Activated CD4-positive, alpha-beta T cell treated with anti-CD3 and anti-CD28 coated beads, Interleukin-2, Interleukin-6, amounts not matched to agents 100 ng/mL and 50 ng/mL, durations not matched to agents 16 hours and 8 hours (primary cell): ENCODE data around the gene AUTS2.
A peak's percentile ranks its signal among the peaks of the same experiment; 100 is the strongest.

Experiments used
- DNase-seq: peaks from one replicate; pipeline ENCODE4 v3.0.0-alpha.2; 2020

AUTS2 gene

GRCh38 chr7:70156057-70156456 is 557.8 kb downstream of the AUTS2 start:
- no peak for DNase-seq

- DNase-seq = no peak
These were observed 560.8 kb downstream of the AUTS2 start for GRCh38 chr7:70159121-70159520.

- DNase-seq = no peak
These were observed 567.3 kb downstream of the AUTS2 start for GRCh38 chr7:70165477-70166170.

- no peak for DNase-seq
These were observed 573.2 kb downstream of the AUTS2 start for GRCh38 chr7:70171369-70171920.

DNA sequence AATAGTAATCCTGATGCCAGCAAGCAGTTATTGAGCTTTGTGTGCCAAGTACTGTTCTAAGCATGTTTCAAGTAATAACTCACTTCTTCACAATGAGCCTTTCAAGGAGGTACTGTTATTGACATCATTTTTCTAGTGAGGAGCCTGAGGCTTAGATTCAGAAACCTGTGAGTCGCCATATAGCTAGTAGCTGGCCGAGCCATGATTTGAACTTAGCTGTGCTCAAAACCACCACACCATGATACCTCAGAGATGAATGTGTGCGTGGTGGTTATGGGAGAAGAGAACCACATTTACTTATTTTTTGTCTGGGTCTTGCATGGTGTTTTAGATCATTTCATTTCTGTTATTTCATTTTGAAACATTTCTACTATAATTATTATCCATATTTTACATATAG is 578.9 kb downstream of the AUTS2 start:
- DNase-seq = peak; percentile 32

GRCh38 chr7:70178211-70178610 is 579.9 kb downstream of the AUTS2 start:
- no peak for DNase-seq

- DNase-seq = peak; percentile 0
These were observed 580.5 kb downstream of the AUTS2 start for GRCh38 chr7:70178787-70179186.

GRCh38 chr7:70182521-70182920 is 584.2 kb downstream of the AUTS2 start:
- no peak for DNase-seq

- no peak for DNase-seq
These were observed 585.0 kb downstream of the AUTS2 start for GRCh38 chr7:70183278-70183677.

DNA sequence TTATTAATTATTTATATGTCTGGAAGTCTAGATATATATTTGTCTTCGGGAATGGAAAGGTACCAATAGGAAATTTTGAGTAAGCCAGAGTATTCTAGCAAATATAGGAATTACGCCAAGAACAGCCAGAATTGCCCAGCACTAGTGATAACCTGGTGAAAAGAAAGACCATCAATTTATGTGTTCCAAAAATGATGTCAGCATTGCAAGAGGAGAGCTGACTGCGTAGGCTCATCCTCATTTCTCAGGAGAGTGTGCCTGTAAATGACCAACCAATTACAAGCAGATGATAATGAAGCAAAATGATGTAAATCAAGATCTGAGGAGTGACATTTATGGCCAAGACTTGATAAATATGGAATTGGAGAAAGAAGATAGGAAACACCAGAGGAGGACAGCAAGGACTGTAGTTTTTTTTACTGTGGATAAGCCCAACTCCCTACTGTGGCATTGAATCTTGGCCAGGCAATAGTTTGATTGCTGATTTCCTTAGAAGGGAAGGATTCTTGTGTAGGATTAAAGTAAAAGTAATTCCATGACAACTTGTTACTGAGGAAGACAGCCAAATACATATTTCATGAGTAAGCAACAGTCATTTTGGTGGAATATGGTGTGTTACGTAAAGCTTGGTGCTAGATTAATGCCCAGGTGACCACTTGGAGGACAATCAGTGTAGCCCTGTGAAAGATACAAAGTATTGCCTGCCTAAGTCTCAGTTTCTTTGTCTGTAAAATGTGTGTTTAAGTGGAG is 590.8 kb downstream of the AUTS2 start:
- DNase-seq = no peak

DNA sequence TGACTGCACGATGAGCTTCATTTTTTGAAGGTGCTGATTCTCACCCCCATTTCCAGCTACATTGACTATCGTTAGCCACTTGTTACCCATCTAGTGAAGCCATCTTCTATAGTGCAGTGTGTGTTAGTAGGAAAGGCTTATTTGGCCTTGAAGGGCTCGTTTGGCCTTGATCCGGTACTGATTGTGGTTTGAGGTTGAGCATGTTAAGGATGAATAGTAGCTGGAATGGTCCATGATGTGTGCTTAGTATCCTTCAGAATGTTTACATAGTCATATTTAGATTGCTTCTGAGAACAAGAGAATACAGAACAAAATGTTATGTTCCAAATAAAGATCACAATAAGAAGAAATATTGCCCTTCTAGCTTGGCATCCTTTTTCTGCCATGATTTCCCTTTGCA is 591.5 kb downstream of the AUTS2 start:
- no peak for DNase-seq

DNA sequence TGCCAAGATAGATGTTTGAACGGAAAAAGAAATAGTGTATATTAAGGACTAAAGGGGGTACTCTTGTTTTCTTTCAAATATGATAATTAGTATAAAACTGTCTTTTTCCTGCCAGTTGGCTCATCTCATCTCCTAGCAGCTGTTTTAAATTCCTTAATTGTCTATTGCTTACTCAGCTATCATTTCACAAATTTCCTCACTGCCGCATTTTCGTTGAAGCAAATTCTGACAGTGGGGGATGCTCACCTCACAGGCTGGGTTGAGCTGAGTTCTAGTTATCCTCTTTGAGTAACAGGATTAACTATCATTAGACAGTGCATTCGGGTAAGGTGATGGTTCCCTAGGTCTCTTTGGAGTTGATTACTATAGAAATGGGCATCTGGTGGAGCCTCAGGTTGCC is 592.0 kb downstream of the AUTS2 start:
- DNase-seq = no peak

GRCh38 chr7:70193514-70193913 is 595.2 kb downstream of the AUTS2 start:
- DNase-seq = peak; percentile 0

GRCh38 chr7:70208236-70209063 is 610.2 kb downstream of the AUTS2 start:
- DNase-seq = peak; percentile 1

DNA sequence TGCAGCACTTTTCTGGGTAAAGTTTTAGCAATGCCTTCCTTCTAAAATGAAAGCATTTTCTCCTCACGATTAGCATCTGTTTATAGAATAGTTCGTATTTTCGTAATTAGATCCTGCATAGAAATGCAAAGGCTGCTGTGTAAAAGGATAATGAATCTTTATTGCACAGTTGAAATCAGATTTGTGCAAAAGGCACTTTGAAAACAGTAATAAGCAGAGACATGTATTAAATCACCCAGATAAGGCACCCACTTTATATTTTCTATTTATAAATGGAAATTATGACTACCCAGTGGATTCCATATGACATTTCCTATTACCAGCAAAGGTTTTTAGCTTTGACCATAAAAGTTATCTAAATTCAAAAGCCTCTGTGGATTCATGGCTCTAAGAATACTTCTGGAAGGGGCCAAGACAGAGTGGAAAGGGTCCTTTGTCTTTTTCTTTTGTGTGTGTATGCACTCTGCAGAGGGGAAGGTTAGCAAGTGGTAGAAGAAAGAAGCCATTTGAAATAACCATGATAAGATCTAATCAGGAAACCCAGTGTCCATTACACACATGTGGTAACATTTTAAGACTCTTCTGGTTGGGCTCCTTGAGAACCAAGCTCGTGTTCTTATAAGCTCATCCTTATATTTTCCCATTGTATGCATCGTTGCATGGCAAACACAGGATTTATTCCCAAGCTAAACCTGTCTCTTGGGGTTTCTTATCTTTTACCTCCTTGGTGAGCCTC is 612.1 kb downstream of the AUTS2 start:
- DNase-seq = no peak

DNA sequence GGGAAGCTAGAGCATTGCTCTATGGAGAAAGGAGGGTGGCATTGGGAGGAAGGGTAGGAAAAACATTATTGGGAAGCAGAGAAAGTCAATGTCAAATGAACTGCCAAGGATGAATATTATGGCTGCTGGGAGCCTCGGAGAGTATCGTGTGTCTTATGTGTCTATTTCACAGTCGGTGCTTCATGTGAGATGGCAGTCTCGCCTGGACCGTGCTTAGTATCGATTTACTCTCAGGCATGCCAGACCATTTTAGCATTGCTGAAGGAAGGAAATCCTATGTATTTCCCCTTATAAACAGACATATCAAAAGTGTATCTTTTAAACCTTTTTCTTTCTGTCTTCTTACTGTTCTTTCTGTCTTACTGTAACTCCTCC is 612.6 kb downstream of the AUTS2 start:
- no peak for DNase-seq

GRCh38 chr7:70212281-70212680 is 614.0 kb downstream of the AUTS2 start:
- no peak for DNase-seq

GRCh38 chr7:70214071-70214470 is 615.8 kb downstream of the AUTS2 start:
- DNase-seq = no peak

- DNase-seq = no peak
These were observed 617.2 kb downstream of the AUTS2 start for GRCh38 chr7:70215491-70215890.

GRCh38 chr7:70217571-70217970 is 619.3 kb downstream of the AUTS2 start:
- DNase-seq = no peak

DNA sequence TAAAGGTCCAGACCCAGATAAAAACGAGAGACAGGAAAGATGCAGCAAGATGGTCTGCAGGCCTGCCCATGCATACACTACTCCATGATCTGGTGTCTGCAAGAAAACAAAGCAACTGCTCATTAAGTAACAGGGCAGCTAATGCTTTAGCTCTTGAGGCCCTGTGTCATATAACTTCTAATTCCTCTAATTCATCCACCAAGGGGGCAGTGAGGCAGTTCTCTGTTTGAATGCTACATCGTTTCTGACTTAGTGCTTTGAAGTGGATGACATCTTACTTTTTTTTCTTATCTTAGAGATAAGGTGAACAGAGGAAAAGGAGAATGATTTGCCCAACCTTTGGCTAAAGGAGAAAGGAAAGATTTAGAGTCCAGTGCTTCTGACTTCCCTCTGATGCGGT is 619.7 kb downstream of the AUTS2 start:
- no peak for DNase-seq

GRCh38 chr7:70219061-70219460 is 620.8 kb downstream of the AUTS2 start:
- no peak for DNase-seq

GRCh38 chr7:70229242-70229641 is 631.0 kb downstream of the AUTS2 start:
- no peak for DNase-seq
